Spleen (tissue), 11 donors: ENCODE data around the gene CROT. TPM values are rescaled to one million over a fixed set of nuclear protein-coding genes. Genes with fewer than 3 reads are reported as not detected.

Experiments
- DNase-seq: peaks from one replicate; pipeline ENCODE4 v3.0.0-alpha.2; 2020
- H3K27ac ChIP-seq, 8 donors: fragments of 200-600 bp; sonication (generic) in 7 of 8; 1 replicate in 4 of 8; 2 replicates in 4 of 8; pipeline versions ENCODE4 v1.5.0 to v1.8.0; 2016 to 2021; ENCODE audit warnings: inconsistent platforms in 4 of 8, mild to moderate bottlenecking in 4 of 8, moderate library complexity in 1 of 8
- H3K27me3 ChIP-seq, 7 donors: fragments of 200-600 bp; sonication (generic) in 6 of 7; replicated peaks in 1 of 7; 1 replicate in 4 of 7; 2 replicates in 3 of 7; pipeline versions ENCODE4 v1.5.0 to v1.8.0; 2016 to 2021; ENCODE audit warnings: inconsistent platforms in 3 of 7, mild to moderate bottlenecking in 1 of 7
- H3K36me3 ChIP-seq, 6 donors: fragments of 200-600 bp; sonication (generic) in 5 of 6; 1 replicate in 4 of 6; 2 replicates in 2 of 6; pipeline versions ENCODE4 v1.5.0 to v1.8.0; 2016 to 2021; ENCODE audit warnings: inconsistent platforms in 2 of 6
- H3K4me1 ChIP-seq, 6 donors: fragments of 200-600 bp; sonication (generic) in 5 of 6; 1 replicate in 3 of 6; 2 replicates in 3 of 6; pipeline versions ENCODE4 v1.5.0 to v1.8.0; 2016 to 2021; ENCODE audit warnings: inconsistent platforms in 3 of 6
- H3K4me3 ChIP-seq, 8 donors: fragments of 200-600 bp; sonication (generic) in 7 of 8; 1 replicate in 4 of 8; 2 replicates in 4 of 8; pipeline versions ENCODE4 v1.5.0 to v1.8.0; 2016 to 2021; ENCODE audit warnings: inconsistent platforms in 4 of 8, mild to moderate bottlenecking in 4 of 8, moderate library complexity in 2 of 8
- H3K9me3 ChIP-seq, 8 donors: fragments of 200-600 bp; sonication (generic) in 7 of 8; 1 replicate in 4 of 8; 2 replicates in 4 of 8; pipeline versions ENCODE4 v1.5.0 to v1.8.0; 2016 to 2021; ENCODE audit warnings: inconsistent platforms in 4 of 8
- CTCF ChIP-seq, 11 experiments: fragments of 200-600 bp in 7 of 11; fragments of 450-650 bp in 4 of 11; sonication (generic) in 4 of 11; IDR thresholded peaks in 8 of 11; conservative IDR thresholded peaks in 3 of 11; 1 replicate in 7 of 11; 2 replicates in 4 of 11; pipeline versions ENCODE4 v1.4.0 to v1.8.0; 2016 to 2021; ENCODE audit warnings: antibody characterized with exemption in 11 of 11, inconsistent platforms in 4 of 11, mild to moderate bottlenecking in 1 of 11
- POLR2A ChIP-seq, 3 donors: fragments of 450-650 bp; IDR thresholded peaks; one replicate each; pipeline ENCODE4 v1.5.1; 2017; ENCODE audit warnings: antibody characterized with exemption in 3 of 3, mild to moderate bottlenecking in 1 of 3
- POLR2AphosphoS5 ChIP-seq, 3 donors: sonication (generic); formaldehyde crosslinking; IDR thresholded peaks; one replicate each; pipeline ENCODE4 v1.5.1; 2017; ENCODE audit warnings: antibody characterized with exemption in 3 of 3
- WGBS, 5 donors: extraction: QIAGEN DNeasy Blood & Tissue Kit in 3 of 5; methylation state at CpG; one replicate each; pipeline versions ENCODE4 v1.1.5 to v1.1.7; 2013 to 2018; 5-methylcytosine and 5-hydroxymethylcytosine counted together
- intact Hi-C: fragments of 100-400 bp; cut with DNase I; formaldehyde crosslinking; loops from one replicate; pipeline ENCODE4 v1.15.0; 2023; ENCODE audit warnings: low total_unique reads
- polyA plus RNA-seq, 3 donors: library from polyadenylated mRNA; stranded (reverse); fragments of 200-250 nt; gene quantifications; one replicate each; pipeline ENCODE4 v1.2.1, GENCODE V29; 2013
- total RNA-seq, 7 donors: library from RNA; depleted of rRNA in 3 of 7; stranded (reverse); fragments of >200 nt in 3 of 7; fragmentation: NEBNext Ultra II Directional in 4 of 7; extraction: Animal tissue kit (Norgen Biotek cat#: 25700) in 4 of 7; gene quantifications; one replicate each; pipeline versions ENCODE4 v1.1.0 to v1.2.1, GENCODE V29; 2016 to 2021
- donor health status: healthy with polysubstance abuse.
- donor health status: DM: no; HTN: no; CAD: no; lungs with moderate emphysema.
- donor health status: DM: no; HTN: no; CAD: no.
- donor health status: Bipolar disorder and iron deficiency.
- donor health status: healthy.
- donor health status: DM: no; HTN: no; CAD: no.
- donor health status: DM: yes; HTN: yes; CAD: no.

The CROT gene
- total and polyA plus RNA-seq, 10 donors: 4.2 to 21.1 (median 11.0) TPM

GRCh38 chr7:87325576-87326370 lies 19.7 kb upstream of the CROT start:
- Histone ChIP-seq H3K36me3 (peaks cover 0 to 81% (median 14%) of the 10 kb centered on the region in 6 donors), H3K27ac (no peak overlapping the region), H3K27me3 (no peaks in the 10 kb centered on the region), H3K4me1 (no peaks in the 10 kb centered on the region), H3K9me3 (peaks cover 16 to 86% (median 66%) of the 10 kb centered on the region in 8 donors), H3K4me3 (no peak overlapping the region)
- intact Hi-C loops: no loop called here
- WGBS, 5 donors: 82 to 98% (median 96%) methylated on average over 2 of the region's 2 CpGs
- TF ChIP-seq POLR2AphosphoS5 (IDR thresholded peaks at IDR 0.05) (no peak), CTCF (IDR thresholded peaks at IDR 0.05 in 8 of 11, conservative IDR thresholded peaks at IDR 0.05 in 3 of 11) (no peak), POLR2A (IDR thresholded peaks at IDR 0.05) (no peak)
- DNase-seq: no peak

- Histone ChIP-seq H3K9me3 (peaks cover 16 to 83% (median 66%) of the 10 kb centered on the region in 8 donors), H3K36me3 (peaks cover 0 to 74% (median 14%) of the 10 kb centered on the region in 6 donors), H3K4me3 (no peak overlapping the region), H3K4me1 (no peaks in the 10 kb centered on the region), H3K27me3 (no peaks in the 10 kb centered on the region), H3K27ac (no peak overlapping the region)
- intact Hi-C loops: no loop called here
- no peak for DNase-seq
- TF ChIP-seq POLR2A (IDR thresholded peaks at IDR 0.05) (no peak), POLR2AphosphoS5 (IDR thresholded peaks at IDR 0.05) (no peak), CTCF (IDR thresholded peaks at IDR 0.05 in 8 of 11, conservative IDR thresholded peaks at IDR 0.05 in 3 of 11) (no peak)
- 87 to 100% (median 89%) methylated on average over 3 of the region's 3 CpGs for WGBS, 5 donors
These were observed 17.2 kb upstream of the CROT start for GRCh38 chr7:87328281-87328680.

GRCh38 chr7:87330316-87330715 lies 15.1 kb upstream of the CROT start:
- no peak for DNase-seq
- no peak for TF ChIP-seq POLR2AphosphoS5 (IDR thresholded peaks at IDR 0.05)
- TF ChIP-seq POLR2A (IDR thresholded peaks at IDR 0.05): no peak
- TF ChIP-seq CTCF (IDR thresholded peaks at IDR 0.05 in 8 of 11, conservative IDR thresholded peaks at IDR 0.05 in 3 of 11): no peak
- Histone ChIP-seq H3K9me3 (peaks cover 16 to 77% (median 59%) of the 10 kb centered on the region in 8 donors), H3K27me3 (no peaks in the 10 kb centered on the region), H3K27ac (no peak overlapping the region), H3K36me3 (peaks cover 0 to 60% (median 13%) of the 10 kb centered on the region in 6 donors), H3K4me3 (no peak overlapping the region), H3K4me1 (no peaks in the 10 kb centered on the region)
- intact Hi-C loops: no loop called here
- 58 to 76% (median 66%) methylated on average over 3 of the region's 3 CpGs for WGBS, 5 donors

- 53 to 72% (median 58%) methylated on average over 2 of the region's 2 CpGs for WGBS, 5 donors
- no peak overlapping the region for H3K27ac ChIP-seq
These were observed 14.5 kb upstream of the CROT start for GRCh38 chr7:87330942-87331341.

More at GRCh38 chr7:87330942-87331341, 14.5 kb upstream of the CROT start:
- intact Hi-C loops: no loop called here
- Histone ChIP-seq H3K9me3 (peaks cover 16 to 71% (median 53%) of the 10 kb centered on the region in 8 donors), H3K4me3 (no peak overlapping the region), H3K27me3 (no peaks in the 10 kb centered on the region), H3K4me1 (no peaks in the 10 kb centered on the region), H3K36me3 (peaks cover 0 to 60% (median 14%) of the 10 kb centered on the region in 6 donors)
- no peak for DNase-seq
- TF ChIP-seq POLR2AphosphoS5 (IDR thresholded peaks at IDR 0.05): no peak
- TF ChIP-seq CTCF (IDR thresholded peaks at IDR 0.05 in 8 of 11, conservative IDR thresholded peaks at IDR 0.05 in 3 of 11): no peak
- no peak for TF ChIP-seq POLR2A (IDR thresholded peaks at IDR 0.05)
